WTC11 (cell line): ENCODE results near the gene ZBTB32. TPM values are rescaled to one million over a fixed set of nuclear protein-coding genes. Genes with fewer than 3 reads are reported as not detected.

Source experiments
- ARID4B ChIP-seq: sonication (generic); formaldehyde crosslinking; IDR thresholded peaks from 2 replicates; pipeline ENCODE4 v1.8.0; 2023; ENCODE audit warnings: missing genetic modification reagents, mild to moderate bottlenecking, borderline replicate concordance
- ATF2 ChIP-seq: sonication (generic); formaldehyde crosslinking; IDR thresholded peaks from 2 replicates; pipeline ENCODE4 v1.8.1; 2022; ENCODE audit warnings: low read depth, missing genetic modification reagents, borderline replicate concordance
- ATF3 ChIP-seq: sonication (generic); formaldehyde crosslinking; conservative IDR thresholded peaks from 2 replicates; pipeline ENCODE4 v1.8.1; 2022; ENCODE audit warnings: mild to moderate bottlenecking, missing genetic modification reagents
- CTCF ChIP-seq: fragments of 200-600 bp; IDR thresholded peaks from 2 replicates; pipeline ENCODE4 v1.8.0; 2022; ENCODE audit warnings: antibody characterized with exemption
- ERG ChIP-seq: fragments of 250-450 bp; sonication (Bioruptor Pico); IDR thresholded peaks from 2 replicates; pipeline ENCODE4 v1.8.0; 2021; ENCODE audit warnings: mild to moderate bottlenecking
- ESRRA ChIP-seq: sonication (generic); formaldehyde crosslinking; IDR thresholded peaks from 2 replicates; pipeline ENCODE4 v1.8.1; 2022; ENCODE audit warnings: mild to moderate bottlenecking, missing genetic modification reagents, borderline replicate concordance
- GABPB1 ChIP-seq: sonication (generic); formaldehyde crosslinking; IDR thresholded peaks from 2 replicates; pipeline ENCODE4 v1.8.1; 2023; ENCODE audit warnings: mild to moderate bottlenecking, missing genetic modification reagents
- HMGXB4 ChIP-seq: sonication (generic); formaldehyde crosslinking; IDR thresholded peaks from 2 replicates; pipeline ENCODE4 v1.8.1; 2023; ENCODE audit warnings: mild to moderate bottlenecking, moderate library complexity, missing genetic modification reagents
- JAZF1 ChIP-seq: fragments of 250-450 bp; sonication (Bioruptor Pico); IDR thresholded peaks from 2 replicates; pipeline ENCODE4 v1.9.0; 2021; ENCODE audit warnings: moderate library complexity, mild to moderate bottlenecking, inconsistent platforms
- NR3C1 ChIP-seq: sonication (generic); formaldehyde crosslinking; conservative IDR thresholded peaks from 2 replicates; pipeline ENCODE4 v1.8.1; 2023; ENCODE audit warnings: low read depth, mild to moderate bottlenecking, missing genetic modification reagents
- OVOL2 ChIP-seq: fragments of 250-450 bp; sonication (Bioruptor Pico); IDR thresholded peaks from 2 replicates; pipeline ENCODE4 v1.9.0; 2021; ENCODE audit warnings: mild to moderate bottlenecking, borderline replicate concordance
- PREB ChIP-seq: sonication (generic); formaldehyde crosslinking; IDR thresholded peaks from 2 replicates; pipeline ENCODE4 v1.8.1; 2022; ENCODE audit warnings: mild to moderate bottlenecking, missing genetic modification reagents, moderate library complexity, borderline replicate concordance
- RELA ChIP-seq: sonication (generic); formaldehyde crosslinking; IDR thresholded peaks from 2 replicates; pipeline ENCODE4 v1.8.1; 2022; ENCODE audit warnings: missing genetic modification reagents, mild to moderate bottlenecking, borderline replicate concordance
- RORB ChIP-seq: fragments of 250-450 bp; sonication (Bioruptor Pico); IDR thresholded peaks from 2 replicates; pipeline ENCODE4 v1.9.0; 2021; ENCODE audit warnings: mild to moderate bottlenecking
- SMAD4 ChIP-seq: sonication (generic); formaldehyde crosslinking; IDR thresholded peaks from 2 replicates; pipeline ENCODE4 v1.8.0; 2022; ENCODE audit warnings: mild to moderate bottlenecking, missing genetic modification reagents
- TP53 ChIP-seq: sonication (generic); formaldehyde crosslinking; IDR thresholded peaks from 2 replicates; pipeline ENCODE4 v1.8.1; 2023; ENCODE audit warnings: mild to moderate bottlenecking, missing genetic modification reagents
- ZBTB43 ChIP-seq: sonication (generic); formaldehyde crosslinking; IDR thresholded peaks from 2 replicates; pipeline ENCODE4 v1.8.1; 2023; ENCODE audit warnings: mild to moderate bottlenecking, missing genetic modification reagents
- ZNF121 ChIP-seq: sonication (generic); formaldehyde crosslinking; IDR thresholded peaks from 2 replicates; pipeline ENCODE4 v1.8.0; 2023; ENCODE audit warnings: missing genetic modification reagents
- ZNF532 ChIP-seq: fragments of 250-450 bp; sonication (Bioruptor Pico); IDR thresholded peaks from 2 replicates; pipeline ENCODE4 v1.9.0; 2021; ENCODE audit warnings: mild to moderate bottlenecking, borderline replicate concordance
- total RNA-seq: library from RNA; stranded (reverse); gene quantifications from 3 replicates; pipeline ENCODE4 v1.2.3, GENCODE V29; 2021

The ZBTB32 gene
- total RNA-seq, 1 experiment from 2014 or later: 0.11 TPM

- TF ChIP-seq ARID4B (CRISPR knock-in tag): no peak
- TF ChIP-seq CTCF: no peak
- no peak for TF ChIP-seq SMAD4 (CRISPR knock-in tag)
- no peak for TF ChIP-seq ZBTB43 (CRISPR knock-in tag)
- TF ChIP-seq ATF3 (CRISPR knock-in tag): no peak
- no peak for TF ChIP-seq HMGXB4 (CRISPR knock-in tag)
- no peak for TF ChIP-seq PREB (CRISPR knock-in tag)
- no peak for TF ChIP-seq OVOL2 (CRISPR knock-in tag)
- no peak for TF ChIP-seq JAZF1 (CRISPR knock-in tag)
- no peak for TF ChIP-seq ERG (CRISPR knock-in tag)
- TF ChIP-seq NR3C1 (CRISPR knock-in tag): no peak
- TF ChIP-seq TP53 (CRISPR knock-in tag): no peak
- TF ChIP-seq ZNF532 (CRISPR knock-in tag): no peak
- TF ChIP-seq ESRRA (CRISPR knock-in tag): no peak
- TF ChIP-seq ATF2 (CRISPR knock-in tag): no peak
- no peak for TF ChIP-seq GABPB1 (CRISPR knock-in tag)
- no peak for TF ChIP-seq RELA (CRISPR knock-in tag)
- TF ChIP-seq RORB (CRISPR knock-in tag): no peak
- no peak for TF ChIP-seq ZNF121 (CRISPR knock-in tag)
Observed at GRCh38 chr19:35757749-35758608, 53.6 kb downstream of the ZBTB32 start, which contains the start of gene PROSER3 (continued).
